NCI-H2196 (cell line): Measurements from ENCODE around the gene ASH1L.
"Not testable (repeated sequence)": the region's sequence is repeated elsewhere in the genome, so short reads cannot be mapped to it uniquely, and the experiment has no call there.

Source experiments
- DNase-seq: peaks from one replicate; lab custom pipeline; 2025; ENCODE audit not compliant: unreplicated experiment; lab: John Stamatoyannopoulos, UW

The ASH1L gene

DNA sequence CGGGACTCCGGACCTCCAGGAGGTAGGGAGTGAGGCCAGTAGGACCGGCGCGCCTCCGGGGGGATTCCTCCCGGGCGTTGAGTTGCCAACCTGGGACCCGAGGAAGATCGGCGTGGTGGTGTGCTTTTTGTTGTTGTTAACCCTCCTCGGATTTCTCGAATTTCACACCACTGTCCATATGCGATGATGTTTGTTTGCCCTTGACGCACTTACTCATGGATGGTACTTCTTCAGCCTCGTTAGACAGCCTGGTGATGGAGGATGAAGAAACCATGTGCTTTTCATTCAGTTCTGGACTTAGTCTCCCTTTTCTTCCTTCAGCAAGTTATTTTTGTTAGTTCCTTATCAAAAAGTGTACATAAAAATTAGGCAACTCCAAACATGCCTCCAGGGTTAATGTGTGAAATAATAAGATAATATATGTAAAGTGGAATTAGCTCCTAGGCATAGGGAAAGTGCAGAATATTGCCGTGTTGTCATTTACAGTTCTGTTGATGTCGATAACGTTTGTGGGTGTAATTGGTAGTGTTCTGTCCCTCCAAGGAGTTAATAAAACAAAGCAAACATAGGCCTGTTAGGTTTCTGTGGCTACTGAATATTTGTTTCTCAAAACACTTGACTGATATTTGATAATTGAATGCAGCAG, 897 bp upstream of the ASH1L start:
- not testable (repeated sequence) for DNase-seq

DNA sequence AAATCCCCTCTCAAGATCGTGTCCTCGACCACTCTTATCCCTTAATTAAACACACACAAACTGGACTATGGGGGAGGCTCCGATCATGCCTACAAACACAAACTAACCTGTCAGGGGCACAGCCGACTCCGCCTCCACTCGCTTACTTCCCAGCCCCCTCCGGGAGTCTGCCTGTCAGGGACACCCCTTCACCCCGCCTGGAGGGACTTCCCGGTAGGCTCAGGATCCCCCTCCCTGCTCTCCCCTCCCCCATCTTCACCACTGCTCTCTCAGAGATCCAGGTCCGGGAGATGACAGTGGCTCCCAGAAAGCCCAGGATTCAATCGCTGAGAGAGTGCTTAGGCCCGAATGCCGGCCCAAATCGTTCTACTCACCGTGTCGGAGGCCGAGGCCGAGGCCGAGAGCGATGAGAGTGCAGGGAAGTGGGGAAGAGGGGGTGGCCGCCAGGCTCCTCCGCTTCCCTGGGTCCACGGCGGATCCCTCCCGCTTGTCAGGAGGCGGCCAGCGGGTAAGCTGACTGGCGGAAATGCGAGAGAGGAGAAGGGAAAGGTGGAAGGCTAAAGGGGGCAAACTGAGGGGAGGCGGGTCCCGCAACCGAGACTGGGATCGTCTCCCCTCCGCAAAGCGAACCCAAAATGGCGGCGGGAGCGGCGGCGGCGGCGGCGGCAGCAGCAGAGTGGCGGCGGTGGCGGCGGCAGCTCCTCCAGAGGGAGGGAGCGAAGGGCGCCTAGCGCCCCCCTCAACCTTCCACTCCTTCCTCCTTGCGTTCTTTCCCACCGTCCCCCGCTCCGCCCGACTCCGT, 623 bp downstream of the ASH1L start:
- peak; percentile 50 for DNase-seq

DNA sequence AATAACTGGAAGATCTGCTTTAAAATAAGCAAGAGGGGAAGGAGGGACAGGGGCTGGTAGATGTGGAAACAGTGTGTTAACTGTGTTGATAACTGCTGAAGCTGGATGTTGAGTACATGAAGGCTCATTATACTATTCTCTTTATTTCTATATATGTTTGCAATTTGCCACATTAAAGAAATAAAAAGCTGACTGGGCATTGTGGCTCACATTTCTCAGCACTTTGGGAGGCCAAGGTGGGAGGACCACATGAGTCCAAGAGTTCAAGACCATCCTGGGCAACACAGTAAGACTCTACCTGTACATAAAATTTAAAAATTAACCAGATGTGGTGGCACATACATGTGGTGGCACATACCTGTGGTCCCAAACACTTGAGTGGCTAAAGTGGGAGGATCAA, 6.7 kb downstream of the ASH1L start:
- no peak for DNase-seq

DNA sequence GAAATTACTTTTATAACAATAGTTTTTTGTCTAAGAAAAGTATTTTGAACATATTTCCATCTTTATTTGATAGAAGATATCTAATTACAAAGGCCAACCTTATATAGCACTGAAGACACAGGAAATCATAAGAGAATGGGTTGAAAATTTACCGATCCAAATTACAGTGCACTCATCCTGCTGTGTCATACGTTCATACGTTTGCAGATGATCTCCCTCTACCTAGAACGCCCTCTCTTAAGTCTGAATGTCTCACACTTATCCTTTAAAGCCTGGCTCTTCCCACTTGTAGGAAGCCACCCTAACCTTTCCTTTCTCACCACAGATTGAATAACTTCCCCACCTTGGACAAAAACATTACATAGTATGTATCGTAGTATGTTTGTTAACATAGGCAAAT, 9.3 kb downstream of the ASH1L start:
- DNase-seq: no peak

DNA sequence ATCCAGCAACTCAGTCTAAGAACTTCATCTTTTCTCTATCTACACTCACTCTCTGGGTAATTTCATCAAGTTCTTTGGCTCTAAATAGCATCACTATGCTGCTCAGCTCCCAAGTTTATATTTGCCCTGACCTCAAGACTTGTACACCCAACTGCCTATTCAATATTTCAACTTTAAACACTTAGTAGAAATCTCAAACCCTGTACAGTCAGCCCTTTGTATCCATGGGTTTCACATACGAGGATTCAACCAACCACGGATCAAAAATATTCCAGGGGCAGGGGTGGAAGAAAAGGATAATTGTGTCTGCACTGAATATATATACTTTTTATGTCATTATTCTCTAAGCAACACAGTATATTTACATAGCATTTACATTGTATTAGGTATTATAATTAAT, 13.9 kb downstream of the ASH1L start:
- DNase-seq: no peak

DNA sequence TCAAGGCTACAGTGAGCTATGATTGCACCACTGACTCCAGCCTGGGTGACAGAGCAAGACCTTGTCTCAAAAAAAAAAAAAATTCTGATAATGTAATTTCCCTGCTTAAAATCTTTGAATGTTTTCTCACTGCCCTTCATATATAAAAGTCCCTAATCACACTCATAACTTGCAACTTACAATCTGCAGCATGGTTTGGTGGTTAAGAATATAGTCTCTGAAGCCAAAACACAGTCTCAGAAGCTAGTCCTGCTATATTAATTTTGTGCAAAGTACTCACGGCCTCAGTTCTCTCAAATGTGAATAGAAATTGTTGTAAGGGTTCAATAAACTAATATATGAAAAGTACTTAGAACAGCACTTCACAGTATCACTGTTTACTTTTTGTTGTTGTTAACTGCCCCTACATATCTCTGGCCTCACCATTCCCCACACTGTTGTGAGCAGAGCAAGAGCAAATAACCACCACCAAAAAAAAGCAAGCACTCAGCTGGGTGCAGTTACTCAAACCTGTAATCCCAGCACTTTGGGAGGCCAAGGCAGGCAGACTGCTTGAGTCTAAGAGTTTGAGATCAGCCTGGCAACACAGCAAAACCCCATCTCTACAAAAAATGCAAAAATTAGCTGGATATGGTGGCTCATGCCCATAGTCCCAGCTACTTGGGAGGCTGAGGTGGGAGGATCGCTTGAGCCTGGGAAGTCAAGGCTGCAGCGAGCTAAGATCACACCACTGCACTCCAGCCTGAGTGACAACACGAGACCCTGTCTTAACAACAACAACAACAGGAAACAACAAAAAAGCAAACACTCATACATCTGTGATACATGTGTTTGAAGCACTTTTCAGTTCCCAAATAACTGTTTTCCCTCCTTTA, 22.4 kb downstream of the ASH1L start:
- DNase-seq: no peak

DNA sequence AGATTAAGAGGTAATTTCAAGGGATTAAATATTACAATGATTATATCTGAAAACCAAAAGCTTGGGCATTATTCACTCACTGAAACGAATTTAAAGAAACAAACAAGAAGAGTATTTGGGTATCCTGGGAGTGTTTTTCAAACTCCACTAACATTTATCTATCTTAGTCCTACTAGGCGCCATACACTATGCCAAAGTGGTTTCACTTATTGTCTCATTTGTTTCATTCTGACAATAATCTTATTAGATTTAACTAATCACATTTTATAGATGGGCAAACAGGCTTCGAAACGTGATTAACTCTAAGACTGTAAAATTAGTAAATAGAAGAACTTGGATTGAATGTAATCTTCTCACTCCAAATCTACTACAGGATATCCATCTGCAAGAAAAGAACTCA, 25.4 kb downstream of the ASH1L start:
- no peak for DNase-seq

DNA sequence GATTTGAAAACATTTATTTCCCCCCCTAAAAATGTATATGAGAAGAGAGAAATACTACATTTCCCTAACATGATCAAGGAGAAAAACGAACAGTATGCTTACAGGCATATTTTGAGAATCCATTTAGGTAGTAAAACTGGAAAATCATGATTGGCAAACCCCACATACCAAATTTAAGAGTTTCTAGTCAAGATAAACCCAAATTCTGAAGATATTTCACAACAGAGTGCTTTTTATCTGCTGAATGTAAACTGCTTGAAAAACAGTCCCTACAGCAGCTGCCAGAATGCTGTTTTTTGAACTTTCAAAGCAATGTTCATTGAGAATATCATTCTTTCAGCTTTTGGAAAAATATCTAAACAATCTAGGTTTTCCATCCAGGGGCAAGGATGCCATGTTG, 31.0 kb downstream of the ASH1L start:
- DNase-seq: no peak

DNA sequence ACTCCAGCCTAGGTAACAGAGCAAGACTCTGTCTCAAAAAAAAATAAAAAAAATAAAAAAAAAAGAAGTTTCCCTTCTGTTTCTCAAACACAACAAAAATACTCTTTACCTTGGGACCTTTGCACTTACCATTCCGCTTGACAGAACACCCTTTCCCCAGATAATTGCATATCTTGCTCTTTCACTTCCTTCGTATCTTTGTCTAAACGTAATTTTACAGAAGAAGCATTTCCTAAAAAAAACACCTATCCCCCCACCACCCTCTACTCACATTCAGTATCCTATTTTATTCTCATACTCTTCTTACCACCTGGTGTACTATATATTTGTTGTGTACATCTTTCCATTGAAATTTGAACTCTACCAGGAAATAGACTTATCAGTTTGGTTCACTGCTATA, 32.7 kb downstream of the ASH1L start:
- DNase-seq: no peak

DNA sequence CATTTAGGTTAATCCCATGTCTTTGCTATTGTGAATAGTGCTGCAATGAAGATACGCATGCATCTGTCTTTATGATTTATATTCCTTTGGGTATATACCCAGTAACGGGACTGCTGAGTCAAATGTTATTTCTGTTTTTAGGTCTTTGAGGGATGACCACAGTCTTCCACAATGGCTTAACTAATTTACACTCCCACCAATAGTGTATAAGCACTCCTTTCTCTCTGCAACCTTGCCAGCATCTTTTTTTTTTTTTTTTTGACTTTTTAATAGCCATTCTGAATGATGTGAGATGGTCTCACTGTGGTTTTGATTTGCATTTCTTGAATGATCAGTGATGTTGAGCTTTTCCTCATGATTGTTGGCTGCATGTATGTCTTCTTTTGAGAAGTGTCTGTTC, 33.5 kb downstream of the ASH1L start:
- no peak for DNase-seq

DNA sequence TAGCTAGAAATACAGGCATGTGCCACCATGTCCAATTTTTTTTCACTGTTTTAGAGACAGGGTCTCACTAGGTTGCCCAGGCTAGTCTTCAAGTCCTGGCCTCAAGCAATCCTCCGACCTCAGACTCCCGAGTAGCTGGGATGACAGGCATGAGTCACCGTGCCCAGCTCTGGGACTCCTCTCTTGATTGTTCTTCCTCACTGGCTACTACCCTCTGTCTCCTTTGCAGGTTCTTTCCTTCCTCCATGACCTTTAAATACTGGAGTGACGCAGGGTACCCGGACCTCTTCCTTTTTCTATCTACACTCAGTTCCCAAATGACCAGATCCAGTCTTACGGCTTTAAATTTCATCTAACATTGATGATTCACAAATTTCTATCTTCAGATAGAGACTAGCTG, 34.9 kb downstream of the ASH1L start:
- DNase-seq: no peak

DNA sequence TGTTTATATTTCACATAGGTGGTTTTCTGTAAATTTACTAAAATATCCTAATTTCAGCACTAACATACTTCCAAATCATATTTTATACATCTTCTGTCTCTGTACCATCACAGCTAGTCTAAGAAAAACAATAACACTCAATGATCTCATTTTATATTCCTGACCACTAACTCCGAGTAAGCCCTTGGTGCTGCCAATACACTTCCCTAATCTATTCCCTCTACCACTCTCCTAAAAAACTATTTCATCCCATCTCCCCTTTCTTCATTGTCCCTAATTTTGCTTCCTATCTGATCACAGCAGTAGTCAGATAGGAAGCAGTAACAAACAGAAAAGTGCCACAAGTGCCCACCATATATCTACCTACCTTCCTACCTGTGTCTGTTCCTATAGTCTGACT, 36.2 kb downstream of the ASH1L start:
- no peak for DNase-seq

DNA sequence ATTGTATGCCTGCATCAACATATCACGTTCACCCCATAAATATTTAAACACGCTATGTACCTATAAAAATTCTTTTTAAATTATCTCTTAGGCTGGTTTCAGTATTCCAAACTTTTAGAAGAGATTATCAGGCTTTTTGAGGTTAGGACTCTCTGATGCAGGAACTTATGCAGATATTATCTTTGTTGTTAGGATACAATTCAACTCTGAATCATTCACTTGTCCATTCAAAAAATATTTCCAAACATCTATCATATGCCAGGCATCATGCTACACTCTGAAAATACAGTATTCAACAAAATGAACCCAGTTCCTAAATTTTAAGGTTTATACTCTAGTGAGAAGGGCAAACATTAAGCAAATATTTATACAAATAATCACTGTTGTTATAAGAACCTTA, 40.5 kb downstream of the ASH1L start:
- no peak for DNase-seq

DNA sequence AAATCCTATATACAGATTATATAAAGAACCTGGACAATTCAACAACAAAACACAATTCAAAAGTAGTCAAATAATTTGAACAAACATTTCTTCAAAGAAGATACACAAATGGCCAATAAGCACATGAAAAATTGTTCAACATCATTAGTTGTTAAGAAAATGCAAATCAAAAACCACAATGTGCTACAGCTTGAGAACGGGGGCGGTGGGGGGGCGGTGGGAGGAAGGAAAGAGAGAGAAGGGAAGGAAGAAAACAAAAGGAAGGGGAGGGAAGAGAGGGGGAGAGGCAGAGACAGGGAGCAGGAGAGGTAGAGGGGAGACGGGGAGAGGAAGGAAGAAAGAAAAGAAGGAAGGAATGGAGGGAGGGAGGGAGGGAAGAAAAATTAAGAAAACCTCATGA, 44.1 kb downstream of the ASH1L start:
- DNase-seq: no peak

DNA sequence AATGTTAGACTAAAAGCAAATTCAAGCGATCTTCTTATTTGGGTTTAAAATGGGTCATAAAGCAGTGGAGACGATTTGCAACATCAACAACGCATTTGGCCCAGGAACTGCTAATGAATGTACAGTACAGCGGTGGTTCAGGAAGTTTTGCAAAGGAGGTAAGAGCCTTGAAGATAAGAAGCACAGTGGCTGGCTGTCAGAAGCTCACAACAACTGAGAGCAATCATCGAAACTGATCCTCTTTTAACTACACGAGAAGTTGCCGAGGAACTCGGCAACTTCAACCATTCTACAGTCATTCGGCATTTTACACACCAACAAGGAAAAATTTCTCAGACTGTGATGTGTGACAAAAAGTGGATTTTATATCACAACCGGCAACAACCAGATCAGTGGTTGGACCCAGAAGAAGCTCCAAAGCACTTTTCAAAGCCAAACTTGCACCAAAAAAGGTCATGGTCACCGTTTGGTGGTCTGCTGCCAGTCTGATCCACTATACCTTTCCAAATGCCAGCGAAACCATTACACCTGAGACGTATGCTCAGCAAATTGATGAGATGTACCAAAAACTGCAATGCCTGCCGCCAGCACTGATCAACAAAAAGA, 47.9 kb downstream of the ASH1L start:
- DNase-seq: no peak

DNA sequence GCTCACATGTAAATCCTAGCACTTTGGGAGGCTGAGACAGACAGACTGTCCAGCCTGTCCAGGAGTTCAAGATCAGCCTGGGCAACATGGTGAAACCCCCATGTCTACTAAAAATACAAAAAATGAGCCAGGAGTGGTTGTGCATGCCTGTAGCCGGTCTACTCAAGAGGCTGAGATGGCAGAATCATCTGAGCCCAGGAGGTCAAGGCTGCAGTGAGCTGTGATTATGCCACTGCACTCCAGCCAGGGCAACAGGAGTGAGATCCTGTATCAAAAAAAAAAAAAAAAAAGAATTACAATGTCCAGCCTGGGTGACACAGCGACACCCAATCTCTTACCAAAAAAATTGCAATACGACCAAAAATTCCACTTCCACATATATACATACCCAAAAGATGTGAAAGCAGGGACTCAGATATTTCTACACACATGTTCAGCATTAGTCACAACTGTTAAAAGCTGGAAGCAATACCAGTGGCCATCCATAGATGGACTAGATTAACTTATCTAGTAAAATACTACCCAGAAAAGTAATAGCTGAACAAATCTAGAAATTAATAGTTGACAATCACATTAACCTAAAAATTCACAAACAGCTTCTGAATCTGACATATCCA, 49.2 kb downstream of the ASH1L start:
- DNase-seq: no peak

DNA sequence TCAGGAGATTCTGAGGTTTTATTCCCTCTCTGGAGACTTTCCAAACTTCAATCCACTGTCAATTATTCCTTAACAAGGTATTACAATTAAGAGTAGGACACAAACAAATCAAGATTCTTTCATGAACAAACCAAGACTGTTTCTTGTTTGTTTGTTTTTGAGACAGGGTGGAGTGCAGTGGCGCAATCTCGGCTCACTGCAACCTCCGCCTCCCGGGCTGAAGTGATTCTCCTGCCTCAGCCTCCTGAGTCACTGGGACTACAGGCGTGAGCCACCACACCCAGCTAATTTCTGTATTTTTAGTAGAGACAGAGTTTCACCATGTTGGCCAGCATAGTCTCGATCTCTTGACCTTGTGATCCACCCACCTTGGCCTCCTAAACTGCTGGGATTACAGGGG, 51.2 kb downstream of the ASH1L start:
- DNase-seq: not testable (repeated sequence)

DNA sequence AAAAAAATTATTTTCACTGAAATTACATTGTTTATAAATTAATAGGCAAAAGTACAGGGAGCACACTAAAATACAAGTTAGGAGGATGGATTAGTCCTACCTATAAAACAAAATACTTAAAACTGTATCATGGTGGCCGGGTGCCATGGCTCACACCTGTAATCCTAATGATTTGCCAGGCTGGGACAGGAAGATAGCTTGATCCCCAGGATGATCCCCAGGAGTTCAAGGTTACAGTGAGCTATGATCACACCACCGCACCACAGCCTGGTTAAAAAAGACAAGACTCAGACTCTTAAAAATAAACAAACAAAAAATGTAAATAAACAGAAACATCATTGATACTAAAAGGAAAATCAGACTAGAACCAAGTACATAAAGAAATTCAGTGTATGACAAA, 53.5 kb downstream of the ASH1L start:
- no peak for DNase-seq

DNA sequence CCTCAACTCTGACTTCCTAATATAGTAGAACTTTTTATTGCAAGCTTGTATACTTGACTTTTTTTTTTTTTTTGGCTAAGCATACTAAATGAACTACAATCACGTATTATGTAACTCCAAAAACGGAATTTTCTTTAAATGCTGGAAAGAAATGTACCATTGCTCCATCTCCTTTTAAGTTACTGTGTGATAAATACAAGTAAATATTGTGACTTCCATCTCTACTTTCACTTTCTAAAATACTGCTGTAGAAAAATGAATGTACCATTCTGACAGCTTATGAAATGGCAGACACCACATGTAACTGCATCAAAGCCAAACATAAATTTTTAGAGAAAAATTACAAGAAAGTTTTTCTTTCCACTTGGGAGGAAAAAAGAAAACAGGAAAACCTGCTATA, 54.7 kb downstream of the ASH1L start:
- no peak for DNase-seq

DNA sequence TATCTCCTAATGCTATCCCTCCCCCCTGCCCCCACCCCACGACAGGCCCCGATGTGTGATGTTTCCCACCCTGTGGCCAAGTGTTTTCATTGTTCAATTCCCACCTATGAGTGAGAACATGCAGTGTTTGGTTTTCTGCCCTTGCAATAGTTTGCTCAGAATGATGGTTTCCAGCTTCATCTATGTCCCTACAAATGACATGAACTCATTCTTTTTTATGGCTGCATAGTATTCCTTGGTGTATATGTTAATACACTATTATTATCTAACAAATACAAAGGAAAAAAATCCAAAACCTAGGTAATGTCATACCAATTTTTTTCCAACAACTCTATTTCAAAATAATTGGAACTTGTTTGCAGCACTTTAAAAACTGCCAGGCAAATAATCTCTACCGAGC, 56.6 kb downstream of the ASH1L start:
- not testable (repeated sequence) for DNase-seq

DNA sequence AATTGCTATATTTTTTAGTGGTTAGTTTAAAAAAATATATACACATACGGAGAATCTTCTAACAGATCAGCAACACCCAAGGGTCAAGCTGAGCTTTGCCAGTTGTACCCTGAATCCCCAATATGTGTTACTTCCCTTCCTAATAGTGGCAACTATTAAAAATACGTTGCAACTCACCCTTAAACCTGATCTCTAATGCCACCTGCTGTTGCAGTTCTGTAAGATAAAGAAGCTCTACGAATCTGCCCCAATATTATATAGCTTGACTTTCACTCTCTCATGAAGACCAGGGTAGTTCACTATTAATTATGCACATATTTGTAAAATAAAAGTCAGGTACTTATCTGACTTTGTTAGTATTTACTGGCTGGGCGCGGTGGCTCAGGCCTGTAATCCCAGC, 58.4 kb downstream of the ASH1L start:
- DNase-seq: peak; percentile 56
